ENCODE results near the gene ATG4C.
"Not testable (repeated sequence)": the region's sequence is repeated elsewhere in the genome, so short reads cannot be mapped to it uniquely, and the experiment has no call there.

The ATG4C gene

GRCh38 chr1:62800825-62801306 lies 16.9 kb downstream of the ATG4C start:
- TF ChIP-seq CTCF (conservative IDR thresholded peaks at IDR 0.05; ENCODE audit: control insufficient read depth, insufficient read depth, low read depth, low read length), result no peak
- DNase-seq (ENCODE audit: low read depth), result no peak
- H3K4me3 ChIP-seq (ENCODE audit: control insufficient read depth, low read depth, low read length), result no peak overlapping the region

- no peak for TF ChIP-seq CTCF (conservative IDR thresholded peaks at IDR 0.05; ENCODE audit: control insufficient read depth, insufficient read depth, low read depth, low read length)
- H3K4me3 ChIP-seq (ENCODE audit: control insufficient read depth, low read depth, low read length), result no peak overlapping the region
- no peak for DNase-seq (ENCODE audit: low read depth)
Observed at GRCh38 chr1:62809788-62810187, 25.9 kb downstream of the ATG4C start.

- no peak for TF ChIP-seq CTCF (conservative IDR thresholded peaks at IDR 0.05; ENCODE audit: control insufficient read depth, insufficient read depth, low read depth, low read length)
- DNase-seq (ENCODE audit: low read depth), result no peak
- H3K4me3 ChIP-seq (ENCODE audit: control insufficient read depth, low read depth, low read length), result no peak overlapping the region
Observed at GRCh38 chr1:62810420-62811274, 26.7 kb downstream of the ATG4C start.

- no peak for TF ChIP-seq CTCF (conservative IDR thresholded peaks at IDR 0.05; ENCODE audit: control insufficient read depth, insufficient read depth, low read depth, low read length)
- no peak overlapping the region for H3K4me3 ChIP-seq (ENCODE audit: control insufficient read depth, low read depth, low read length)
- no peak for DNase-seq (ENCODE audit: low read depth)
Observed at GRCh38 chr1:62823556-62823955, 39.6 kb downstream of the ATG4C start.

- TF ChIP-seq CTCF (conservative IDR thresholded peaks at IDR 0.05; ENCODE audit: control insufficient read depth, insufficient read depth, low read depth, low read length), result no peak
- no peak for DNase-seq (ENCODE audit: low read depth)
Observed at GRCh38 chr1:62826901-62827300, 43.0 kb downstream of the ATG4C start.

GRCh38 chr1:62827786-62828185 lies 43.9 kb downstream of the ATG4C start:
- DNase-seq (ENCODE audit: low read depth), result not testable (repeated sequence)

More at GRCh38 chr1:62826901-62827300, 43.0 kb downstream of the ATG4C start:
- H3K4me3 ChIP-seq (ENCODE audit: control insufficient read depth, low read depth, low read length), result no peak overlapping the region

GRCh38 chr1:62832276-62832675 lies 48.3 kb downstream of the ATG4C start:
- TF ChIP-seq CTCF (conservative IDR thresholded peaks at IDR 0.05; ENCODE audit: control insufficient read depth, insufficient read depth, low read depth, low read length), result no peak
- no peak overlapping the region for H3K4me3 ChIP-seq (ENCODE audit: control insufficient read depth, low read depth, low read length)
- DNase-seq (ENCODE audit: low read depth), result no peak

More at GRCh38 chr1:62827786-62828185, 43.9 kb downstream of the ATG4C start:
- H3K4me3 ChIP-seq (ENCODE audit: control insufficient read depth, low read depth, low read length), result not testable (repeated sequence)

Data from fibroblast of mammary gland (primary cell).